Lower leg skin (tissue), 4 donors: ENCODE data around the gene C9orf152. TPM values are rescaled to one million over a fixed set of nuclear protein-coding genes. Genes with fewer than 3 reads are reported as not detected.

Experiments used
- DNase-seq, 2 donors: peaks; one replicate each; pipeline ENCODE4 v3.0.0-alpha.2; 2019; ENCODE audit warnings: low spot score in 2 of 2
- H3K4me3 ChIP-seq: fragments of 200-600 bp; sonication (generic); 2 replicates; pipeline ENCODE4 v1.5.1; 2017; ENCODE audit warnings: mild to moderate bottlenecking, low read depth; ENCODE audit not compliant: poor library complexity, severe bottlenecking
- POLR2A ChIP-seq, 2 donors: fragments of 450-650 bp; IDR thresholded peaks; one replicate each; pipeline ENCODE4 v1.6.1; 2016 to 2017; ENCODE audit warnings: antibody characterized with exemption in 2 of 2, mild to moderate bottlenecking in 1 of 2, moderate library complexity in 1 of 2
- WGBS, 2 donors: methylation state at CpG; one replicate each; pipeline ENCODE4 v1.1.5; 2018; 5-methylcytosine and 5-hydroxymethylcytosine counted together
- intact Hi-C: fragments of 100-400 bp; cut with DNase I; formaldehyde crosslinking; loops from one replicate; pipeline ENCODE4 v1.15.0; 2023; ENCODE audit warnings: low total_unique reads
- total RNA-seq, 4 donors: library from RNA; depleted of rRNA; stranded (reverse); fragments of >200 nt; gene quantifications; one replicate each; pipeline ENCODE4 v1.1.0, GENCODE V29; 2016
- TF ChIP-seq, protein P1 (sequence below), 3 donors: fragments of 450-650 bp; IDR thresholded peaks; one replicate each; pipeline ENCODE4 v1.5.1; 2016; ENCODE audit warnings: antibody characterized with exemption in 3 of 3, mild to moderate bottlenecking in 3 of 3, moderate library complexity in 2 of 3

Gene C9orf152
- total RNA-seq, 4 donors from 2014 or later, result 4.1 to 15.7 (median 8.4) TPM

- intact Hi-C loops, result no loop called here
- 55 to 60% methylated on average over 3 of the region's 3 CpGs for WGBS, 2 donors
- TF ChIP-seq, protein P1, sequence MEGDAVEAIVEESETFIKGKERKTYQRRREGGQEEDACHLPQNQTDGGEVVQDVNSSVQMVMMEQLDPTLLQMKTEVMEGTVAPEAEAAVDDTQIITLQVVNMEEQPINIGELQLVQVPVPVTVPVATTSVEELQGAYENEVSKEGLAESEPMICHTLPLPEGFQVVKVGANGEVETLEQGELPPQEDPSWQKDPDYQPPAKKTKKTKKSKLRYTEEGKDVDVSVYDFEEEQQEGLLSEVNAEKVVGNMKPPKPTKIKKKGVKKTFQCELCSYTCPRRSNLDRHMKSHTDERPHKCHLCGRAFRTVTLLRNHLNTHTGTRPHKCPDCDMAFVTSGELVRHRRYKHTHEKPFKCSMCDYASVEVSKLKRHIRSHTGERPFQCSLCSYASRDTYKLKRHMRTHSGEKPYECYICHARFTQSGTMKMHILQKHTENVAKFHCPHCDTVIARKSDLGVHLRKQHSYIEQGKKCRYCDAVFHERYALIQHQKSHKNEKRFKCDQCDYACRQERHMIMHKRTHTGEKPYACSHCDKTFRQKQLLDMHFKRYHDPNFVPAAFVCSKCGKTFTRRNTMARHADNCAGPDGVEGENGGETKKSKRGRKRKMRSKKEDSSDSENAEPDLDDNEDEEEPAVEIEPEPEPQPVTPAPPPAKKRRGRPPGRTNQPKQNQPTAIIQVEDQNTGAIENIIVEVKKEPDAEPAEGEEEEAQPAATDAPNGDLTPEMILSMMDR (IDR thresholded peaks at IDR 0.05), result peak in 1 of 3 donors; percentile 65
- no peak for TF ChIP-seq POLR2A (IDR thresholded peaks at IDR 0.05)
- no peak overlapping the region for H3K4me3 ChIP-seq
- DNase-seq, result no peak
Measured at GRCh38 chr9:110152704-110153374, 55.1 kb downstream of the C9orf152 start.

Other genes starting within 250 kb of the C9orf152 start
- 100 to 1,000 TPM; 122 to 170 (median 130) TPM for gene TXN, start 48.3 kb upstream of the C9orf152 start, total RNA-seq
- not detected for gene TXNDC8, start 129.7 kb upstream of the C9orf152 start, total RNA-seq